GM20000 (cell line): ENCODE data around the gene LRRC23.

Experiments used
- DNase-seq: peaks from one replicate; pipeline ENCODE4 v3.0.0; 2012; ENCODE audit warnings: low spot score
- TF ChIP-seq, protein P1 (sequence below): IDR thresholded peaks from 2 replicates; pipeline ENCODE4 v1.5.1; 2012; ENCODE audit warnings: mild to moderate bottlenecking, control low read depth; ENCODE audit errors: extremely low read depth, missing control alignments

Gene LRRC23

DNA sequence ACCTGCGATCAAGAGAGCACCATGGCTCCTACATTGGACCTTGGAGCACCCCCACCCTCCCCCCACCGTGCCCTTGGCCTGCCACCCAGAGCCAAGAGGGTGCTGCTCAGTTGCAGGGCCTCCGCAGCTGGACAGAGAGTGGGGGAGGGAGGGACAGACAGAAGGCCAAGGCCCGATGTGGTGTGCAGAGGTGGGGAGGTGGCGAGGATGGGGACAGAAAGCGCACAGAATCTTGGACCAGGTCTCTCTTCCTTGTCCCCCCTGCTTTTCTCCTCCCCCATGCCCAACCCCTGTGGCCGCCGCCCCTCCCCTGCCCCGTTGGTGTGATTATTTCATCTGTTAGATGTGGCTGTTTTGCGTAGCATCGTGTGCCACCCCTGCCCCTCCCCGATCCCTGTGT is 37.2 kb downstream of the LRRC23 start:
- DNase-seq: no peak
- TF ChIP-seq, protein P1, sequence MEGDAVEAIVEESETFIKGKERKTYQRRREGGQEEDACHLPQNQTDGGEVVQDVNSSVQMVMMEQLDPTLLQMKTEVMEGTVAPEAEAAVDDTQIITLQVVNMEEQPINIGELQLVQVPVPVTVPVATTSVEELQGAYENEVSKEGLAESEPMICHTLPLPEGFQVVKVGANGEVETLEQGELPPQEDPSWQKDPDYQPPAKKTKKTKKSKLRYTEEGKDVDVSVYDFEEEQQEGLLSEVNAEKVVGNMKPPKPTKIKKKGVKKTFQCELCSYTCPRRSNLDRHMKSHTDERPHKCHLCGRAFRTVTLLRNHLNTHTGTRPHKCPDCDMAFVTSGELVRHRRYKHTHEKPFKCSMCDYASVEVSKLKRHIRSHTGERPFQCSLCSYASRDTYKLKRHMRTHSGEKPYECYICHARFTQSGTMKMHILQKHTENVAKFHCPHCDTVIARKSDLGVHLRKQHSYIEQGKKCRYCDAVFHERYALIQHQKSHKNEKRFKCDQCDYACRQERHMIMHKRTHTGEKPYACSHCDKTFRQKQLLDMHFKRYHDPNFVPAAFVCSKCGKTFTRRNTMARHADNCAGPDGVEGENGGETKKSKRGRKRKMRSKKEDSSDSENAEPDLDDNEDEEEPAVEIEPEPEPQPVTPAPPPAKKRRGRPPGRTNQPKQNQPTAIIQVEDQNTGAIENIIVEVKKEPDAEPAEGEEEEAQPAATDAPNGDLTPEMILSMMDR: no peak

- TF ChIP-seq, protein P1: no peak
- DNase-seq: no peak
Observed at GRCh38 chr12:6942331-6942665, 37.7 kb downstream of the LRRC23 start.

DNA sequence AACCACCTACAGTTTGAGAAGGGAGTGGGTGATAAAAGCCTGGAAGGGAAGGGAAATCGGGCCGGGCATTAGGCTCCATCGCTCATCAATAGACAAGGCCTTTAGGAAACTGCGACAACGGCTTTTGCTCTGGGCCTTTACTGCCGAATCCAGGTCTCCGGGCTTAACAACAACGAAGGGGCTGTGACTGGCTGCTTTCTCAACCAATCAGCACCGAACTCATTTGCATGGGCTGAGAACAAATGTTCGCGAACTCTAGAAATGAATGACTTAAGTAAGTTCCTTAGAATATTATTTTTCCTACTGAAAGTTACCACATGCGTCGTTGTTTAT is 38.7 kb downstream of the LRRC23 start:
- TF ChIP-seq, protein P1: no peak
- peak; percentile 91 for DNase-seq

DNA sequence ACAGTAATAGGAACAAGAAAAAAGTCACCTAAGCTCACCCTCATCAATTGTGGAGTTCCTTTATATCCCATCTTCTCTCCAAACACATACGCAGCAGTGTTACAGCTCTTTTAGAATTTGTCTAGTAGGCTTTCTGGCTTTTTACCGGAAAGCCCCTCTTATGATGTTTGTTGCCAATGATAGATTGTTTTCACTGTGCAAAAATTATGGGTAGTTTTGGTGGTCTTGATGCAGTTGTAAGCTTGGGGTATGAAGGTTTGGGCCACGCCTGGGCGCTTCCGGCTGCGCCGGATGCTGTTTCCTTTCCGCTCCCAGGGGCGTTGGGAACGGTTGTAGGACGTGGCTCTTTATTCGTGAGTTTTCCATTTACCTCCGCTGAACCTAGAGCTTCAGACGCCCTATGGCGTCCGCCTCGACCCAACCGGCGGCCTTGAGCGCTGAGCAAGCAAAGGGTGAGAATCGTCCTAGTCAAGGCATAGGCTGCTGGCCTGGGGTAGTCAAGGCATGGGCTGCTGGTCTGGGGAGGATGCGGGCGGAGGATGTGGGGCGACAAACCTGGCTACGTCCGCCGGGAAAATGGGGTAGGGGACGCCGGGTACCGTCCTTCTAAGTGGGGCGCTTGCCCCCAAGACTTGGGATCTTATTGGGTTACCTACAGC is 39.2 kb downstream of the LRRC23 start, which contains the start of the genes C12orf57 and RNU7-1:
C12orf57 (plus strand) TSS at position 301 of the 659 bp plus-strand sequence; CDS start at position 401, 100 bp downstream.
RNU7-1 (plus strand) TSS at position 95 of the 659 bp plus-strand sequence.
- DNase-seq: peak; percentile 73
- TF ChIP-seq, protein P1: no peak

- peak; percentile 83 for DNase-seq
- TF ChIP-seq, protein P1: peak; percentile 96
Observed at GRCh38 chr12:6944381-6945186, 40.0 kb downstream of the LRRC23 start.

- TF ChIP-seq, protein P1: no peak
- DNase-seq: no peak
Observed at GRCh38 chr12:6945613-6946012, 41.0 kb downstream of the LRRC23 start.
